Testis (tissue), 3 donors: ENCODE measurements around the gene SRPK1. TPM values are rescaled to one million over a fixed set of nuclear protein-coding genes. Genes with fewer than 3 reads are reported as not detected.

Experiments
- DNase-seq: peaks from one replicate; pipeline ENCODE4 v3.0.0-alpha.2; 2019
- H3K27ac ChIP-seq, 2 donors: fragments of 200-600 bp; sonication (generic); one replicate each; pipeline ENCODE4 v1.5.1; 2019
- H3K27me3 ChIP-seq: fragments of 200-600 bp; sonication (generic); one replicate; pipeline ENCODE4 v1.5.1; 2019
- H3K36me3 ChIP-seq: fragments of 200-600 bp; sonication (generic); one replicate; pipeline ENCODE4 v1.5.1; 2017; ENCODE audit warnings: low read depth; ENCODE audit errors: missing control alignments
- H3K4me1 ChIP-seq: fragments of 200-600 bp; sonication (generic); one replicate; pipeline ENCODE4 v1.5.1; 2019
- H3K4me3 ChIP-seq, 2 donors: fragments of 200-600 bp; sonication (generic); one replicate each; pipeline ENCODE4 v1.5.1; 2017 to 2019
- H3K9me3 ChIP-seq: fragments of 200-600 bp; sonication (generic); one replicate; pipeline ENCODE4 v1.5.1; 2017
- CTCF ChIP-seq, 3 experiments: fragments of 450-650 bp in 2 of 3; fragments of 200-600 bp in 1 of 3; sonication (generic) in 1 of 3; IDR thresholded peaks; one replicate each; pipeline ENCODE4 v1.5.1; 2016 to 2019; ENCODE audit warnings: antibody characterized with exemption in 3 of 3, mild to moderate bottlenecking in 2 of 3, moderate library complexity in 1 of 3
- POLR2A ChIP-seq: fragments of 450-650 bp; IDR thresholded peaks from one replicate; pipeline ENCODE4 v1.6.1; 2017; ENCODE audit warnings: antibody characterized with exemption, mild to moderate bottlenecking, moderate library complexity
- WGBS, 2 donors: methylation state at CpG; one replicate each; pipeline ENCODE4 v1.1.5; 2018; 5-methylcytosine and 5-hydroxymethylcytosine counted together
- intact Hi-C: fragments of 100-400 bp; cut with DNase I; formaldehyde crosslinking; loops from one replicate; pipeline ENCODE4 v1.15.1; 2023; ENCODE audit warnings: low total_unique reads
- polyA plus RNA-seq: library from polyadenylated mRNA; stranded (reverse); fragments of 350-450 nt; fragmentation: Illumina TruSeq; extraction: RNeasy Lipid Tissue Mini Kit (QIAGEN cat#74804); gene quantifications from one replicate; pipeline ENCODE4 v1.2.3, GENCODE V29; 2014; ENCODE audit warnings: low read depth, low replicate concordance; ENCODE audit not compliant: insufficient read depth
- total RNA-seq, 2 donors: library from RNA; depleted of rRNA; stranded (reverse); fragments of >200 nt; gene quantifications; one replicate each; pipeline ENCODE4 v1.2.3, GENCODE V29; 2016

The SRPK1 gene
- total and polyA plus RNA-seq, 3 donors from 2014 or later: 77.3 to 86.3 (median 84.6) TPM

GRCh38 chr6:35859367-35859766, 61.5 kb downstream of the SRPK1 start:
- no peaks in the 10 kb centered on the region for H3K27me3 ChIP-seq
- 93 to 97% methylated on average over 4 of the region's 4 CpGs for WGBS, 2 donors
- H3K9me3 ChIP-seq: no peaks in the 10 kb centered on the region
- no peaks in the 10 kb centered on the region for H3K4me1 ChIP-seq
- no peak for TF ChIP-seq CTCF (IDR thresholded peaks at IDR 0.05)
- no peak for TF ChIP-seq POLR2A
- H3K4me3 ChIP-seq: no peak overlapping the region
- DNase-seq: no peak
- H3K27ac ChIP-seq: no peak overlapping the region
- intact Hi-C loops: no loop called here
- H3K36me3 ChIP-seq: no peaks in the 10 kb centered on the region

DNA sequence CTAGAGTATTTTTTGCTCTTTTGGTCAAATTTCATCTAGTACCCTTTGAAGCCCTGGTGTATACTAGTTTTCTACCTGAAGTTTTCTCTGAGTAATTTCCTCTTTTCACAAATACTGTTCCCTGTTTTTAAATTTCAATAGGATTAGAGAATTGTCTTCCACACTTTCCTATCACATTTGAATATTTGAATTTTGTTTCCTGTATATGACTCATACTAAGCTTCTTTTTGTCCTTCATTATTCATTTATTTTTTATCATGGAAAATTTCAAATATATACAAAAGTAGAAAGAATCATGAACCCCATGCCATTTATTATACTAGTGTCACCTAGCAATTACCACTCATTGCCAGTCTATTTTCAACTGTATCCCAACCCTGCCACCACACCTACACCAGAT, 63.0 kb downstream of the SRPK1 start:
- Histone ChIP-seq H3K27me3 (no peaks in the 10 kb centered on the region), H3K27ac (no peak overlapping the region), H3K4me1 (no peaks in the 10 kb centered on the region), H3K36me3 (no peaks in the 10 kb centered on the region), H3K9me3 (no peaks in the 10 kb centered on the region), H3K4me3 (no peak overlapping the region)
- no peak for DNase-seq
- no peak for TF ChIP-seq CTCF (IDR thresholded peaks at IDR 0.05)
- TF ChIP-seq POLR2A: no peak
- intact Hi-C loops: no loop called here

DNA sequence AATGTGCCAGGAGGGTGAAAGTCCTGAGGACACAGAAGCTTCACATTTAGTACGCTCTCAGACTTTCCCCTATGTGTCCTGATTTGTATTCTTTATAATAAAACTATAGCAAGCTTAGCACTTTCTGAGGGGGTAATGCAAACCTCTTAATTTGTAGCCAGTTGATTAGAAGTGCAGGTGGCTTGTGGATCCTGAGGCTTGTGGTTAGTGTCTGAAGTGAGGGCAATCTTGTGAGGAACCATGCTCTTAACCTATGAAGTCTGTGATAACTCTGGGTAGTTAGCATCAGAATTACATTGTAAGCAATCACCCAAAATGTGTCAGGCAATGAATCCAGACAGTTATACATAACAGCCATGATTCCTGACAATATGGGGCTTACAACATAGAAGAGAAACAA, 64.6 kb downstream of the SRPK1 start:
- WGBS, 2 donors: 96 to 100% methylated on average over 1 of the region's 1 CpG
- intact Hi-C loops: no loop called here
- no peak overlapping the region for H3K27ac ChIP-seq

GRCh38 chr6:35852994-35853393, 67.9 kb downstream of the SRPK1 start:
- Histone ChIP-seq H3K4me3 (no peak overlapping the region), H3K9me3 (no peaks in the 10 kb centered on the region), H3K27me3 (no peaks in the 10 kb centered on the region), H3K36me3 (no peaks in the 10 kb centered on the region), H3K4me1 (no peaks in the 10 kb centered on the region), H3K27ac (no peak overlapping the region)
- no peak for DNase-seq
- TF ChIP-seq POLR2A (no peak), CTCF (IDR thresholded peaks at IDR 0.05) (no peak)
- intact Hi-C loops: no loop called here
- 86 to 98% methylated on average over 4 of the region's 4 CpGs for WGBS, 2 donors

More for the DNA sequence above, 64.6 kb downstream of the SRPK1 start:
- Histone ChIP-seq H3K4me3 (no peak overlapping the region), H3K36me3 (no peaks in the 10 kb centered on the region), H3K27me3 (no peaks in the 10 kb centered on the region), H3K9me3 (no peaks in the 10 kb centered on the region), H3K4me1 (no peaks in the 10 kb centered on the region)
- TF ChIP-seq POLR2A (no peak), CTCF (IDR thresholded peaks at IDR 0.05) (no peak)
- DNase-seq: no peak

GRCh38 chr6:35850208-35850607, 70.7 kb downstream of the SRPK1 start:
- no peak overlapping the region for H3K27ac ChIP-seq
- no peaks in the 10 kb centered on the region for H3K27me3 ChIP-seq
- WGBS, 2 donors: 72 to 73% methylated on average over 2 of the region's 2 CpGs
- H3K36me3 ChIP-seq: no peaks in the 10 kb centered on the region
- intact Hi-C loops: no loop called here
- no peak for TF ChIP-seq CTCF (IDR thresholded peaks at IDR 0.05)
- no peak for TF ChIP-seq POLR2A
- H3K9me3 ChIP-seq: no peaks in the 10 kb centered on the region
- H3K4me1 ChIP-seq: no peaks in the 10 kb centered on the region
- no peak for DNase-seq
- no peak overlapping the region for H3K4me3 ChIP-seq
